Astrocyte (in vitro differentiated cells and primary cell): ENCODE data around the gene ANO5. TPM values are rescaled to one million over a fixed set of nuclear protein-coding genes. Genes with fewer than 3 reads are reported as not detected.

Source experiments
- DNase-seq: peaks from one replicate; pipeline ENCODE4 v3.0.0-alpha.2; 2010; ENCODE audit warnings: low read depth
- FAIRE-seq: peaks from 2 replicates; lab custom pipeline; 2011; peaks lifted over from hg19 to GRCh38; lab: Jason Lieb, UNC
- H2AFZ ChIP-seq: 2 replicates; pipeline ENCODE4 v1.6.0; 2012; ENCODE audit warnings: low read depth, low read length, inconsistent platforms
- H3K27ac ChIP-seq: 2 replicates; pipeline ENCODE4 v1.5.1; 2011; ENCODE audit warnings: low read depth, low read length, inconsistent platforms
- H3K27me3 ChIP-seq: 2 replicates; pipeline ENCODE4 v1.6.0; 2011; ENCODE audit warnings: low read length, inconsistent platforms; ENCODE audit not compliant: insufficient read depth
- H3K36me3 ChIP-seq: 2 replicates; pipeline ENCODE4 v1.5.1; 2011; ENCODE audit warnings: low read length, inconsistent platforms; ENCODE audit not compliant: insufficient read depth
- H3K4me1 ChIP-seq: 2 replicates; pipeline ENCODE4 v1.5.1; 2011; ENCODE audit warnings: low read length, inconsistent platforms; ENCODE audit not compliant: insufficient read depth
- H3K4me2 ChIP-seq: 2 replicates; pipeline ENCODE4 v1.6.0; 2012; ENCODE audit warnings: low read length, inconsistent platforms
- H3K4me3 ChIP-seq: 2 replicates; pipeline ENCODE4 v1.5.1; 2011; ENCODE audit warnings: low read depth, mild to moderate bottlenecking, low read length, inconsistent platforms; ENCODE audit not compliant: insufficient read depth
- H3K79me2 ChIP-seq: 2 replicates; pipeline ENCODE4 v1.6.0; 2012; ENCODE audit warnings: mild to moderate bottlenecking, low read length, inconsistent platforms; ENCODE audit not compliant: insufficient read depth
- H3K9ac ChIP-seq: 2 replicates; pipeline ENCODE4 v1.6.0; 2012; ENCODE audit warnings: mild to moderate bottlenecking, low read length, inconsistent platforms
- H3K9me3 ChIP-seq: 2 replicates; pipeline ENCODE4 v1.5.1; 2012; ENCODE audit warnings: low read depth, mild to moderate bottlenecking, low read length, inconsistent platforms; ENCODE audit not compliant: insufficient read depth
- H4K20me1 ChIP-seq: 2 replicates; pipeline ENCODE4 v1.6.0; 2012; ENCODE audit warnings: low read length, inconsistent platforms; ENCODE audit not compliant: insufficient read depth
- H3K27ac Mint-ChIP-seq: one replicate; pipeline ENCODE4 v1.8.0; 2021; ENCODE audit warnings: mild to moderate bottlenecking, mixed read lengths; ENCODE audit not compliant: unreplicated experiment
- H3K27me3 Mint-ChIP-seq: one replicate; pipeline ENCODE4 v1.8.0; 2021; ENCODE audit warnings: low read depth, mixed read lengths; ENCODE audit not compliant: unreplicated experiment
- H3K36me3 Mint-ChIP-seq: one replicate; pipeline ENCODE4 v1.8.0; 2021; ENCODE audit warnings: low read depth, mixed read lengths; ENCODE audit not compliant: unreplicated experiment
- H3K4me1 Mint-ChIP-seq: one replicate; pipeline ENCODE4 v1.8.0; 2021; ENCODE audit warnings: low read depth, mixed read lengths; ENCODE audit not compliant: unreplicated experiment
- H3K4me3 Mint-ChIP-seq: one replicate; pipeline ENCODE4 v1.8.0; 2021; ENCODE audit warnings: mild to moderate bottlenecking, moderate library complexity, mixed read lengths; ENCODE audit not compliant: unreplicated experiment
- H3K9me3 Mint-ChIP-seq: one replicate; pipeline ENCODE4 v1.8.0; 2021; ENCODE audit warnings: mild to moderate bottlenecking, mixed read lengths; ENCODE audit not compliant: unreplicated experiment
- EZH2 ChIP-seq: IDR thresholded peaks from 2 replicates; pipeline ENCODE4 v1.6.1; 2012; ENCODE audit warnings: mild to moderate bottlenecking, low read length, inconsistent platforms; ENCODE audit not compliant: insufficient read depth
- total RNA-seq: library from RNA; stranded (reverse); gene quantifications from 2 replicates; pipeline ENCODE4 v1.2.1, GENCODE V29; 2021
- TF ChIP-seq, protein P1 (sequence below): IDR thresholded peaks from 2 replicates; pipeline ENCODE4 v1.5.1; 2011; ENCODE audit warnings: low read depth, mild to moderate bottlenecking, inconsistent platforms, low read length, moderate library complexity; ENCODE audit not compliant: insufficient read depth

ANO5 gene
- total RNA-seq, 1 donor from 2014 or later, result 2.5 TPM

DNA sequence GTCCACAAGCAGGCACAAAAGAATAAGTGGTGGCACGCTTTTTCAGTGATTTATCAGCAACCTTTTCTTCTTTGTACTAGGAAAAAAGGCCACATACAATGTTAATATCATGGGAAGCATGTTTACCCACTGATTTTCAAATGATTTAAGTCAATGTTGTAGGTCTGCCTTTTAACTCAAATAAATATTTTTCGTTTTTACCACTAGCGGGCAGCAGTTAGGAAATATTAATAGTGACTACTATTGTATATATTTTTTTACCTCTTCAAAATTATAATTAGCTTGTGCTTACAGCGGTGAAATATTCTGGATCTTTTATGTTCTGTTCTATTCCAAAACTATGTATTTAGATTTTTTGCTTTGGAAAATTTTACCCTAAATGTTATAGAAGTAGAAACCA is 138.9 kb downstream of the ANO5 start:
- H3K4me3 Mint-ChIP-seq, result no peak overlapping the region

More for the DNA sequence above, 138.9 kb downstream of the ANO5 start:
- DNase-seq, result no peak
- H3K27ac Mint-ChIP-seq, result no peak overlapping the region
- H3K9me3 ChIP-seq, result no peaks in the 10 kb centered on the region
- FAIRE-seq, result no peak
- H3K9ac ChIP-seq, result no peak overlapping the region
- no peak overlapping the region for H3K4me2 ChIP-seq
- H3K27ac ChIP-seq, result no peak overlapping the region
- no peaks in the 10 kb centered on the region for H3K36me3 ChIP-seq
- no peaks in the 10 kb centered on the region for H3K79me2 ChIP-seq
- H3K4me1 ChIP-seq, result no peaks in the 10 kb centered on the region
- no peak overlapping the region for H3K4me3 ChIP-seq
- no peaks in the 10 kb centered on the region for H3K27me3 Mint-ChIP-seq
- no peaks in the 10 kb centered on the region for H4K20me1 ChIP-seq
- H3K27me3 ChIP-seq, result no peaks in the 10 kb centered on the region
- no peaks in the 10 kb centered on the region for H3K36me3 Mint-ChIP-seq
- no peak for TF ChIP-seq EZH2
- TF ChIP-seq, protein P1, sequence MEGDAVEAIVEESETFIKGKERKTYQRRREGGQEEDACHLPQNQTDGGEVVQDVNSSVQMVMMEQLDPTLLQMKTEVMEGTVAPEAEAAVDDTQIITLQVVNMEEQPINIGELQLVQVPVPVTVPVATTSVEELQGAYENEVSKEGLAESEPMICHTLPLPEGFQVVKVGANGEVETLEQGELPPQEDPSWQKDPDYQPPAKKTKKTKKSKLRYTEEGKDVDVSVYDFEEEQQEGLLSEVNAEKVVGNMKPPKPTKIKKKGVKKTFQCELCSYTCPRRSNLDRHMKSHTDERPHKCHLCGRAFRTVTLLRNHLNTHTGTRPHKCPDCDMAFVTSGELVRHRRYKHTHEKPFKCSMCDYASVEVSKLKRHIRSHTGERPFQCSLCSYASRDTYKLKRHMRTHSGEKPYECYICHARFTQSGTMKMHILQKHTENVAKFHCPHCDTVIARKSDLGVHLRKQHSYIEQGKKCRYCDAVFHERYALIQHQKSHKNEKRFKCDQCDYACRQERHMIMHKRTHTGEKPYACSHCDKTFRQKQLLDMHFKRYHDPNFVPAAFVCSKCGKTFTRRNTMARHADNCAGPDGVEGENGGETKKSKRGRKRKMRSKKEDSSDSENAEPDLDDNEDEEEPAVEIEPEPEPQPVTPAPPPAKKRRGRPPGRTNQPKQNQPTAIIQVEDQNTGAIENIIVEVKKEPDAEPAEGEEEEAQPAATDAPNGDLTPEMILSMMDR, result no peak
- H3K9me3 Mint-ChIP-seq, result no peaks in the 10 kb centered on the region
- H2AFZ ChIP-seq, result no peak overlapping the region
- H3K4me1 Mint-ChIP-seq, result no peaks in the 10 kb centered on the region

Other genes starting within 250 kb of the ANO5 start
- not detected in 2 replicates for gene SLC17A6, start 145.3 kb downstream of the ANO5 start, total RNA-seq